ENCODE measurements around the gene CSAG1. TPM values are rescaled to one million over a fixed set of nuclear protein-coding genes. Genes with fewer than 3 reads are reported as not detected.
"Not testable (repeated sequence)": the region's sequence is repeated elsewhere in the genome, so short reads cannot be mapped to it uniquely, and the experiment has no call there.

The CSAG1 gene
- total RNA-seq, 1 experiment from 2014 or later: not detected

GRCh38 chrX:152735860-152736511 is 2.5 kb upstream of the CSAG1 start:
- BruUV-seq (replicated peaks): no TSS peak
- no peak for TF ChIP-seq CTCF (IDR thresholded peaks at IDR 0.05; ENCODE audit: insufficient read depth in 1 of 2, low read depth in 1 of 2, low read length in 1 of 2, severe bottlenecking in 1 of 2, unreplicated experiment in 1 of 2)
- Mint-ChIP-seq H3K36me3 (ENCODE audit: insufficient read depth, unreplicated experiment) (no peaks in the 10 kb centered on the region), H3K4me3 (ENCODE audit: unreplicated experiment) (no peak overlapping the region), H3K9me3 (ENCODE audit: unreplicated experiment) (no peaks in the 10 kb centered on the region), H3K4me1 (ENCODE audit: low read depth, unreplicated experiment) (no peaks in the 10 kb centered on the region), H3K27ac (ENCODE audit: unreplicated experiment) (no peak overlapping the region), H3K27me3 (ENCODE audit: insufficient read depth, unreplicated experiment) (peaks cover 5% of the 10 kb centered on the region)
- ChIA-PET CTCF (no interaction called here), POLR2A (no interaction called here)
- H3K4me3 ChIP-seq (ENCODE audit: low read depth, low read length): no peak overlapping the region
- no peaks in the 10 kb centered on the region for H3K27me3 ChIP-seq (replicated peaks; ENCODE audit: control insufficient read depth, insufficient read depth, low read length)
- DNase-seq: no peak
- H3K9me3 ChIP-seq: no peaks in the 10 kb centered on the region
- no peaks in the 10 kb centered on the region for H3K4me1 ChIP-seq
- H3K36me3 ChIP-seq (ENCODE audit: control insufficient read depth, insufficient read depth, low read length): no peaks in the 10 kb centered on the region
- intact Hi-C loops (cut with micrococcal nuclease; ENCODE audit: unreplicated experiment): no loop called here

- no peak for DNase-seq
- no TSS peak for BruUV-seq (replicated peaks)
- Histone ChIP-seq H3K4me3 (ENCODE audit: low read depth, low read length) (no peak overlapping the region), H3K27me3 (replicated peaks; ENCODE audit: control insufficient read depth, insufficient read depth, low read length) (no peaks in the 10 kb centered on the region), H3K9me3 (no peaks in the 10 kb centered on the region), H3K36me3 (ENCODE audit: control insufficient read depth, insufficient read depth, low read length) (no peaks in the 10 kb centered on the region), H3K4me1 (no peaks in the 10 kb centered on the region)
- Mint-ChIP-seq H3K9me3 (ENCODE audit: unreplicated experiment) (no peaks in the 10 kb centered on the region), H3K4me3 (ENCODE audit: unreplicated experiment) (no peak overlapping the region), H3K27me3 (ENCODE audit: insufficient read depth, unreplicated experiment) (peaks cover 5% of the 10 kb centered on the region), H3K4me1 (ENCODE audit: low read depth, unreplicated experiment) (no peaks in the 10 kb centered on the region), H3K36me3 (ENCODE audit: insufficient read depth, unreplicated experiment) (no peaks in the 10 kb centered on the region), H3K27ac (ENCODE audit: unreplicated experiment) (no peak overlapping the region)
- intact Hi-C loops (cut with micrococcal nuclease; ENCODE audit: unreplicated experiment): no loop called here
- TF ChIP-seq CTCF (IDR thresholded peaks at IDR 0.05; ENCODE audit: insufficient read depth in 1 of 2, low read depth in 1 of 2, low read length in 1 of 2, severe bottlenecking in 1 of 2, unreplicated experiment in 1 of 2): no peak
- POLR2A ChIA-PET: no interaction called here
- CTCF ChIA-PET: no interaction called here
Measured at GRCh38 chrX:152735101-152735500, 1.6 kb upstream of the CSAG1 start.

- BruUV-seq (replicated peaks); H3K9me3 ChIP-seq; H3K27me3 ChIP-seq (replicated peaks; ENCODE audit: control insufficient read depth, insufficient read depth, low read length); H3K27ac Mint-ChIP-seq (ENCODE audit: unreplicated experiment); POLR2A ChIA-PET; H3K4me1 Mint-ChIP-seq (ENCODE audit: low read depth, unreplicated experiment); H3K4me3 Mint-ChIP-seq (ENCODE audit: unreplicated experiment); H3K36me3 ChIP-seq (ENCODE audit: control insufficient read depth, insufficient read depth, low read length); H3K9me3 Mint-ChIP-seq (ENCODE audit: unreplicated experiment); H3K4me1 ChIP-seq; intact Hi-C loops (cut with micrococcal nuclease; ENCODE audit: unreplicated experiment); CTCF ChIA-PET; H3K4me3 ChIP-seq (ENCODE audit: low read depth, low read length); H3K27me3 Mint-ChIP-seq (ENCODE audit: insufficient read depth, unreplicated experiment); DNase-seq; H3K36me3 Mint-ChIP-seq (ENCODE audit: insufficient read depth, unreplicated experiment): not testable (repeated sequence)
Measured at GRCh38 chrX:152734143-152734858, 780 bp upstream of the CSAG1 start.
